HT-29 (cell line): ENCODE results near the gene ZNF189. TPM values are rescaled to one million over a fixed set of nuclear protein-coding genes. Genes with fewer than 3 reads are reported as not detected.

Experiments
- DNase-seq: peaks from one replicate; pipeline ENCODE4 v3.0.0-alpha.2; 2015; ENCODE audit warnings: low spot score
- total RNA-seq: library from RNA; depleted of rRNA; stranded (reverse); fragments of >200 nt; shearing (Covaris generic); gene quantifications from 2 replicates; pipeline ENCODE4 v1.2.3, GENCODE V29; 2014

ZNF189 gene
- total RNA-seq, 1 experiment from 2014 or later, result 2.1 TPM

DNA sequence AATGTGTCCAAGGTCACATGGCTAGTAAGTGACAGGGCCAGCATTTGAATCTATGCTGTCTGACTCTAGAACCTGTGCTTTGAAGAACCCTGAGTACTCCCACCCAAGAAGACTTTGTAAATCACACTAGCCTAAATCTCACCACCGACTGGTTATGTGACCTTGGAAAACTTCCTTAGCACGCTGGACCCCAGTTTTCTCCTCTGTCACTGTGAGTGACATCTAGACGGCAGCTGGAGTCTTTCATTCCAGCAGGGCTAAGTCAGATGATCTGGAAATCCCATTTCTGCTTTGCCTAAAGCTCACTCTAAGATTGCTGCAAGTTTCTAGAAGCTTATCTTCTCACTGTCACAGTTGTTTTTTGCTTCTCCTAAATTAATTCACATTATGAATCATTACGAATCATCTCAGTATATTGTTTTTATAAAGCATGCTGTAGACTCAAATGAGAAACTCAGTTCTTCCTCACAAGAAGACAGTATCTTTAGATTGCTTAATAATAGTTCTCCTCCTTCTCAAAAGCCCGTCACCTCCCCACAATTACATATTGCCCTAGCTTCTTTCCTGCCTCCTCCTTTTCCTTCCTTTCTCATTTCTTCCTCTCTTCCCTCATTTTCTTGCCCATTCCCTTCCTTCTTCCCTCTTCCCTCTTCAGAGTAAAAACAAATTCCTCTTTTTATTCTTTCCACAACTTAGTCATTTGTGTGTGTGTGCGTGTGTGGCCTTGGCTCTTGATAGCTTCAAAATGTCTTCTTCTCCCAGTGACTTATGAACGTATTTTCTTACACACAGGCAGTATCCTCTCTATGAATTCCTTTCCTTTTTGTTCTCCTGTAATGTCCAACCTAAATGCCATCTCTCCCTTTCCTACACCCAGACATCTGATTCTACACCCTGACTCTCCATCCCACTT lies 20.1 kb downstream of the ZNF189 start:
- no peak for DNase-seq

GRCh38 chr9:101419863-101420262 lies 21.2 kb downstream of the ZNF189 start:
- DNase-seq, result no peak

- DNase-seq, result peak; percentile 16
Observed at GRCh38 chr9:101421653-101422065, 23.0 kb downstream of the ZNF189 start.

- DNase-seq, result no peak
Observed at GRCh38 chr9:101427358-101427757, 28.7 kb downstream of the ZNF189 start.

DNA sequence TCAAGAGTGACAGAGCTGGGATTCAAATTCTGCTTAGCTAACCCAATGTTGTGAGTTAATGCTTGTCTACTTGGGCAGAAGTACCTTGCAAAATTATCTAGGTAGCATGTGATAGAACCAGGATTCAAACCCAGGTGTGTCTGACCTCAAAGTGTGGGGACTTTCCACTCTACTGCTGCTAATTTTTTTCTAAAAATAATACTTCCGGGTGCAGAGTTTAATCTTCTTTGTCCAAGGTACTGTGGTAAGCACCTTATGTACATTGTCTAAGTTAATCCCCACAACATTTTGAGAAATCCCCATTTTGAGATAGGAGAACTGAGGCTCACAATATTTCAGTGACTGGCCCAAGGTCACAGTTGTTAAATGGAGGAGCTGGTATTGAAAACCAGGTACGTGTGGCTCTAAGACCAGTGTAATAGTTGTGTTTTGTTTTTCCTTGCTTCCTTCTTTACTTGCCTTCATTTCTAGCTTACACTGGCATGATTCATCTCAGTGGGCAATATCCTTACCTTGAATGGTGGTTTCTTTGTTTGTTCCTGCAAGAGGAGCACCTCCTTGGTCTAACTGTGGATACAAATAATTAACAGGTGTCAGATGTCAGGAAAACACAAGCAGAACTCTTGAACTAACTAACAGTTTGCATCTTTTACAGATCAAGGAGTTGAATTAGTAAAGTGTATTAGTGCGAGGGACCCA lies 29.5 kb downstream of the ZNF189 start:
- DNase-seq, result peak; percentile 32

DNA sequence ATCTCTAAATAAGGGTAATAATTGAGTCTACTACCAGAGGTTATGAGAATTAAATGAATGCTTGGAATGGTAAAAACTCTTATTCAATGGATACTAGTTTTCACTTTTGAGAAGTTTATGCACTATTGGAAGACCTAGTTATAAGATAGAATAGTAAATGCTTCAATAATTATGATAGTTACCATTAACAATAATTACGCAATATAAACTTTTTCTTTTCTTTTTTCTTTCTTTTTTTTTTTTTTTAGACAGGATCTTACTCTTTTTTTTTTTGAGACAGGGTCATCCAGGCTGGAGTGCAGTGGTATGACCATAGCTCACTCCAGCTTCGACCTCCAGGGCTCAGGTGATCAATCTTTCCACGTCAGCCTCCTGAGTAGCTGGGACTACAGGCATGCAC lies 30.3 kb downstream of the ZNF189 start:
- DNase-seq, result no peak

GRCh38 chr9:101429736-101430135 lies 31.1 kb downstream of the ZNF189 start:
- no peak for DNase-seq

GRCh38 chr9:101432171-101432570 lies 33.5 kb downstream of the ZNF189 start:
- DNase-seq, result no peak

DNA sequence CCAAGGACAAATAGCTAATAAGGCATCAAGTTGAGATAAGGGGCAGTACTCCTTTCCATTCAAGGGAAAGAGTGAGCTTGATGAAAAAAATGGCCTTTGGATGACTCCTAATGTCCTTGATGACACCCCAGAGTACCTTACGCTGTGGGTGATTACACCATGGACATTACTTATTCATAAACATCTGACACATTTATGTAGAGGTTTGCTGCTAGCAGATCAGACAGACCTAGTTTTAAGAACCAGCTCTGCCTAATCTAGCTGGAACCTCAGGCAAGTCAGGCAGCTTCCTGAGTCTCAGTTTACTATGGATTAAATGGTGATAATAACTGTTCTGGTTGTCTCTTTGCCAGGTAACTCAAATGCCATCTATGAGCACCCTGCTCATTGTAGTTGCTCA lies 34.1 kb downstream of the ZNF189 start:
- DNase-seq, result no peak

GRCh38 chr9:101433229-101433628 lies 34.6 kb downstream of the ZNF189 start:
- no peak for DNase-seq

DNA sequence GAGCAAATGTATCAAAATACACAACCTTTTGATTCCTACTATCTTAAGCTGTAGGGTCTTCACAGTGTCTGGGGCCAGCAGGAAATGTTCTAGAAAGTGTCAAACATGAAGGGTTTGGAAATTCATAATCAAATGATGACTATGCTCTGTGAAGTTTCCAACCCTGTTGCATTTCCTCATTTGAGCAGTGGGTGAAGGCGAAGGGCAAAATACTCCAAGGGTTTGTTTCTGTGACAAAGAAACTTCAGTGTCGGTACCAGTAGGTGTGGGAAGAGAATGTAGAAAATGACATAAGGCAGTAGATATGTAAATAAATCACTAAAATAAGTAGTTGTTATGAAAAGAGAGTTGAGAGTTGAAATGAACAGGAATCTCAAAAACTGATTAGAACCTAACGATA lies 36.3 kb downstream of the ZNF189 start:
- no peak for DNase-seq

- DNase-seq, result no peak
Observed at GRCh38 chr9:101435601-101436079, 37.0 kb downstream of the ZNF189 start, which contains the start of gene ALDOB. Gene ALDOB (minus strand): TSS chr9:101435774. CDS start chr9:101430887, 4,887 bp downstream.

DNA sequence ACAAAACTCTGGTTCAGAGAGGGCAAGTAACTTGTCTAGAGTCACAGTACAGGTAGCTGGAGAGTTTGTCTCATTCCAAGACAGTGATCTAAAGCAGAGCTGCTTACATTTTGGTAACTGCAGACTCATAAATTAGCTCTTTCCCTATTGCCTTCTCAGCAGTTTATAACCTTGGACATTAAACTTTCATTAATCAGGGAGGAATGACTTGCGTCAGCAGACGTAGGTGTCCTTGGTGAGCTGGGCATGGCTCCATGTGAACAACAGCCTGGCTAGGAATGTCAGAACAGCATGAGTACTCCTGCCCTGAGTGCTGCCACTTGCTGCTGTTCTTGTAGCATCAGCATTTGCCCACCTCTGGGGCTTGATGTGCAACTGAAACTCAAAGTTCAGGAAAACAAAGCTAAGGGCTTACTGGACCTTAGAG lies 39.2 kb downstream of the ZNF189 start:
- no peak for DNase-seq

DNA sequence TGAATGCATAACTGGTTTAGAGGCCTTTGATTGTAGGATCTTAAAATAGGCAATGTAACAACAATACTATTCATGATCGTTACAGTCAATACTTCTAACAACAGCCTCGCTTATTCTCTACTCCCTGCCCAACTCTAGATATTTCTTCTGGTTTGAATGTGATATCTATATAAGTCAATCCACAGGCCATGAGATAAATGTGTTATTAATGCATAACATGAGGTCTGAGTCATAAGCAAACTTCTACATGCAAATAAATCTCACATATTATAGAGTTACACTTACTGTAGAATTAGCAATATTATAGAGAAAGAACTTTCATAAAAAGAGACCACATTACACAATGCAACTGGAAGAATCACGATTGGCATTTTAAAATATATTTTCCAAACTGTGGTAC lies 39.9 kb downstream of the ZNF189 start:
- no peak for DNase-seq

- DNase-seq, result no peak
Observed at GRCh38 chr9:101440714-101441230, 42.1 kb downstream of the ZNF189 start.

DNA sequence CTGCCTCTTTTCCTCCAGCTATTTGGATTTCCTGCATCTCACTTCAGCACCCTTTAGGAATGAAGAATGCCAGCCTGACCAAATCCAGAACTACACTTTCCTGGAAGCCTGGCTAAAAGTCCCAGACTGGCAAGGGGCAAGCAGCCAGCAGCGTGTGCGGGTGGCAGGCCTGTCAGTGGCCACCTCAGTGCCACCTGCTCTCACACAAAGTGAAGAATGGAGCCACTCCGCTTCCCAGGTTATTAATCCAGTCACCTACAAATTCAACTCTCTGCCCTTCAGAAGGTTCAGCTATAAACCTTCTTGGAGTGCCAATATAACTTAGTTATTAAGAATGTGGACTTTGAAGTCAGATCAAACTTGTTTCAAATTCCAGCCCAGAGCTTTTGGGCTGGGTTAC lies 43.7 kb downstream of the ZNF189 start:
- no peak for DNase-seq

DNA sequence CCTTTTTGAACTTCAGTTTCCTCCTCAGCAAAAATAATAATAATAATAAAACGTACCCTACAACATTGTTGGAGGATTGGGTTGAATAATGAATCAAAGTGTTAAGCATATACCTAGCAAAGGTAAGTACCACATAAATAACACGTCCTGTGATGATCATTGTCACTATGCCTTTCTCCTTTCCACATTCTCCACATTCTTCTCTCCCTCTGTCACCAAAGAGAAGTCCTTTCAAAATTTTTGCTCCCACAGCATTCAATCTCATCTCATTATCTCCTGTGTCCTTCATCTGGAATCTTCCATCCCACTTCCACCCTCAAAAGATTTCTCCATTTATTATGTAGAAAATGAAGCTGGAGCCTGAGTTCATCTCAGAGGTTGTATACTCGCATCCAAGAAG lies 44.1 kb downstream of the ZNF189 start:
- no peak for DNase-seq

DNA sequence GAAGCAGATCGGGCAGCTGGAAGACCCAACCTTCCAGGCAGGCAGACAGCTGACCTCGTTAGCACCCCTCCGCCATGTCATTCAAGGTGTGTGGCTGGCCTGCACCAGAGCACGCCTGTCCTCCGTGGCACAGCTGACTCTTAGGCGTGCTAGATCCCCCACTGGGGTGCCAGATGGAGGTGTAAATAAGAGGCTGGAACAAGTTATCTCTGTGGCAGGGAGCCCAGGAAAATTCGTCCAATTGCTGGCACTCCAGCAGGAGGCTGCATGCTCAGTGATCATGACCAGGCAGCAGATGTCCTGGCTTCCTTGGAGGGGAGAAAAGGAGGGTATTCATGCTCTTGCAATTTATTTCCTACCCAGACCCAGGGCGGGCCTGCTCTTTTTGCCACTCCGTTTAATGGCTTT lies 44.7 kb downstream of the ZNF189 start:
- no peak for DNase-seq

DNA sequence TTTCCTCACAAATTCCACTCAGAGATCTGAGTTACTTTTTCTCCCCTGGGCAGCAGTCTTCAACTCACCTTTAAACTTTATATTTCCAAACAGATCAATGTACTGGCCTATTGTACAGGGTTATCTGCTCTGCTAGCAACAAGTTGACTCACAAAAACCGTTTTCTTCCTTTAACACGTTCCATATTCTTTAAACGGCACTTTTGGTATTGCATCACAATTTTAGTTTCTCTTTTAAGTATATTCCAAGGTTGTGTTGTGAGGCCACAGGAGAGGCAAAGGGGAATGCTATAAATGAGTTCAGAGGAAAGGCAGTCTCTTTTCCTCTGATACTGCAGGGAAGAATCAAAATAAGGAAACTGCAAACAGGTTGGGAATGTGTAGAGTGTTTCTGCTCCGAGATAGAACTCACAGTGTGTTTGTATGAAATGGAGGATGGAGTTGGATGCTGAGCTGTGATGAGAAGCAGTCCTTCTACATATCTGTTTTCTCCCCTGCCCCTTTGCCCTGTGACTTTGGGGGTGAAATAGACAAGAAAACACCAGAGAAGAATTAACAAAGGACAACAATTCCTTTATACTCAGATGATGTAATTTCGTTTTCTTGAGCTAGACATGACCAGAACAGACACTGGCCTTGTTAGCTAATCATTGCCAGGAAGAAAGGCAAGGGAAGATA lies 46.8 kb downstream of the ZNF189 start:
- DNase-seq, result no peak

GRCh38 chr9:101446732-101447131 lies 48.1 kb downstream of the ZNF189 start:
- DNase-seq, result no peak

- no peak for DNase-seq
Observed at GRCh38 chr9:101448680-101449070, 50.0 kb downstream of the ZNF189 start.
